Left lobe of liver (tissue), 2 donors: Measurements from ENCODE around the gene GBF1. TPM values are rescaled to one million over a fixed set of nuclear protein-coding genes. Genes with fewer than 3 reads are reported as not detected.

Experiments
- ATAC-seq: fragments of 200-7000 bp; cut with Tn5 transposase; one replicate; pipeline ENCODE4 v1.9.1; 2020; ENCODE audit warnings: mild to moderate bottlenecking, moderate library complexity
- DNase-seq: peaks from one replicate; pipeline ENCODE4 v3.0.0-alpha.2; 2020; ENCODE audit warnings: low spot score
- total RNA-seq: library from RNA; stranded (reverse); gene quantifications from one replicate; pipeline ENCODE4 v1.2.1, GENCODE V29; 2021
- donor health status: DM: no; HTN: no; CAD: no; lungs with moderate emphysema.
- donor health status: DM: no; HTN: yes; CAD: no.

The GBF1 gene
- total RNA-seq, 1 donor from 2014 or later, result 22.8 TPM

DNA sequence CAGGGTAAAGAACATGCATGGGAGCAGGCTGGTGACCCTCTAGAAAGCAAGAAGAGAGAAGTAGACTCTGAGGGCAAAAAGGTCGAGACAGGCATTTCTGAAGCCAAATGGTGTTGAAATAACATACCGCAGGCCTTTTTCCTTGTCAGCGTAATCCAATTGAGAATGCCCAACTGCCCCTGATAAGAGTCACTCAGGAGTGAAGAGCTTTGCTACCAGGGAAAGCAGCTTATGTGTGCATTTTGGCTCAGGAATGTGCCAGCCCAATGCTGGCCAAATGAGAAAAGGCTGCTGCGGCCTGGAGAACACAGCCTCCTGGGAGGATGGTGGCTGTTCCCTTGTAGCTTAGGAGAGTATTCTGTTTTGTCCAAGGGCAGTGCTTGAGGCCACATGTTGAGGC lies 88.8 kb downstream of the GBF1 start:
- DNase-seq (no peak), ATAC-seq (no peak)

DNA sequence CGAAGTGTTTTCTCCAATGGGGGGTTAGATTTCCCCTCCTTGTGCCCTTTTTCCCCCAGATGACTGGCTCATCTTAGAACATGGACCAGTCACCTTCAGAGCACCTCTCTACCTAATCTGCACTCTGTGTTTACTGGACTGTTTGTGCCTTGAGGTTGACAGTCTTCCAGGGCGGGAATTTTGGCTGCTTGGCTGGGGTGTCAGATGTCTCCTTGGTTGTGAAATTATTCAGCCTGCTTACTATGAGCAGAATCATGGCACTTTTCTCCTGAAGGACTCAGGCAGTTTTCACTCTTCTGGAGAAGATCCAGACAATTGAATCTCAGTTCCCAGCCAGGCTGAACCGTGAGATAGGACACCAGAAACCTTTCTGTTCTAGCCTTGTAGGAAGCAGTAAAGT lies 89.9 kb downstream of the GBF1 start:
- DNase-seq (no peak), ATAC-seq (peak; percentile 37)

DNA sequence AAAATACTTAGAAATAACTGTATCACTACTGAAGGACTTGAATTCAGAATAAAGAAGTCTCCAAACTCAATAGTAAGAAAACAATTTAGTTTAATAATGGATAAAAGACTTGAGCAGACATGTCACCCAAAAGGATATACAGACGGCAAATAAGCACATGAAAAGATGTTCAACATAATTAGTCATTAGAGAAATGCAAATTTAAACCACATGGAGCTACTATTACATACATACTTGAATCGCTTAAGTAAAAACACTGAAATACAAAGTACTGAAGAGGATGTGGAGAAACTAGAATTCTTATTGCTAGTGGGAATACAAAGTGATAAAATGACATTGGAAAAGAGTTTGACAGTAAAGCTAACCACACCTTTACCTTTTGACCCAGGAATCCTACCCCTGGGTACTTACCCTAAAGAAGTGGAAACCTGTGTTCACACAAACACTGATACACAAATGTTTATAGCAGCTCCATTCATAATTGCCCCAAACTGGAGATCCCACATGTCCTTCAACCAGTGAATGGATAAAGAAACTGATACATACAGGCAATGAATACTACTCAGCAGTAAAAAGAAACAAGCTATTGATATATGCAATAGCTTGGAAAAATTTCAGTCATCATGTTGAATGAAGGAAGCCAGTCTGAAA lies 95.8 kb downstream of the GBF1 start:
- ATAC-seq (no peak), DNase-seq (no peak)

DNA sequence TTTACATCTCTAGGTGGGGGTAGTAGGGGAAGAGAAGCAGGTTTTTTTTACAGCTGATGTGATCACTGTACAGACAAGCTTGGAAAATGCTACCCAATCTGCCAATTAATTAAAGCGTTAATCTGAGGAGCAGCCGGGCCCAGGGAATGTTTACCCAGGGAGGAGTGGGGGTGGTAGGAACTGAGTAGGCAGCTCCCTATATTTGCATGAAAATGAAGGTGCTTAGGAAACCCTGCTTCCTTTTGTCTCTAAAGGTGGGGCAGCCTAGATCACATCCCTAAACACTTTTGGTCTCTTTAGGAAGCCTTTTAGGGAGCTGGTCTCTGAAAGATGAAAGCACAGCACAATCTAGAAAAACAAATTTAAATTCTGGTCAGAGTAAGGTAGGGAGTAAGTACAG lies 97.1 kb downstream of the GBF1 start:
- no peak for ATAC-seq
- DNase-seq, result no peak

DNA sequence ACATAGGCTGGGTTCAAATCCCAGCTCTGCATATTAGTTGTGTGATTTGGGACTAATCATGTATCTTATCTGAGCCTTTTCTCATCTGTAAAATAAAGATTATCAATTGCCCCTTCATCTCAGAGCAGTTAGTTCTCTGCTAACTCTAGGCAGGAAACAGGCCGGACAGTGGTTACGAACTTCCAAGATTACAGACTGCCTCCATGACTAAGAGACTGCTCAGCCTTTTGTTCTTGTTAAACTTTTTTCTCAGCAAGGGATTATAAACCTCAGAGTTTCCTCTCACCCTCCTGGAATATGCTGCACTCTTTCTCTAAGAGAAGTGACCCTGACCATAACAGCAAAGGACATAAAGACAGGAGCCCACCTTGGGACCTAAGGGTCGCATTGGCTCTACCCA lies 97.6 kb downstream of the GBF1 start:
- no peak for DNase-seq
- ATAC-seq, result no peak

DNA sequence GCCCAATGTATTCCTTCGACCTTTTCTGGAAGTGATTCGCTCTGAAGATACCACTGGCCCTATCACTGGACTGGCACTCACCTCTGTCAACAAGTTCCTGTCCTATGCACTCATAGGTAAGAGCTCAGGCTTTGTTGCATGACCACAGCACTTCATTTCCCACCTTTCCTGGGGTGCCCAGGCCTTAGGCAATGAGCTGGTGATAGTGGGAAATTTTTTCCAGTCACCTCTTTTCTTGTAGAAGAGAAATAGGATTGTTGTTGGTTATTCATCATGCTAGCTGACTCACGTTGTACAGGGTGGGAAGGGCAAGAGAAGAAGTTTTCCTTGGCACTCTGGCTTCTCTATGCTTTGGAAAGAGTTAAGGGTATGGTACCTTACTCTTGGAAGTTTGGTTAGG lies 98.7 kb downstream of the GBF1 start:
- DNase-seq (no peak), ATAC-seq (no peak)

DNA sequence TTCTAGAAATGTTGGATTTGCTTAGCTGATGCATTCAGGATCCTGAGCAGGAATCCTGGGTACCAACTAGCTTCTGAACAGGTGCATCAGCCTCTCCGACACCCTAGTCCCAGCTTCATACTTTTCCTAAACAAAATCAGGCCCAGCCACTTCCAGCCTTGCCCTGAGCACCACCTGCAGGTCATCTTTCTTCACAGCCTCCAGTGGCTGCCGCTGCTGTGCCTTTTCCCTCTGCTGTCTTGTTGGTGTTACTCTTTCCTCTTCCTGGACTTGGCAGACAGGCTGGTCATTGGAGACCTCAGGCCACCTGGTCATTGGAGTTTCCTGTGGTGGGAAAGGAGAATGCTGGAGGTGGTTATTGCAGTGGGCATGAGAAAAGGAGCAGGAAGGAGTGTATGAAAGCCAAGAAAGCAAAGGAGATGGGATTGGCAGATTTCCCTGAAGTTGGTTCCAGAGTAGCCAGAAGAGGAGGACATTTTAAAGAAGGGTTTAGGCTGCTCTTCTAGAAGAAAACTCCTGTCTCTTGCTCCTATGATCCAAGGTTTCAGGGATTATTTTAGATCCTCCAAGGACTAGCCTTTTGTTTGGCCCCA lies 102.0 kb downstream of the GBF1 start:
- DNase-seq (no peak), ATAC-seq (peak; percentile 78)

DNA sequence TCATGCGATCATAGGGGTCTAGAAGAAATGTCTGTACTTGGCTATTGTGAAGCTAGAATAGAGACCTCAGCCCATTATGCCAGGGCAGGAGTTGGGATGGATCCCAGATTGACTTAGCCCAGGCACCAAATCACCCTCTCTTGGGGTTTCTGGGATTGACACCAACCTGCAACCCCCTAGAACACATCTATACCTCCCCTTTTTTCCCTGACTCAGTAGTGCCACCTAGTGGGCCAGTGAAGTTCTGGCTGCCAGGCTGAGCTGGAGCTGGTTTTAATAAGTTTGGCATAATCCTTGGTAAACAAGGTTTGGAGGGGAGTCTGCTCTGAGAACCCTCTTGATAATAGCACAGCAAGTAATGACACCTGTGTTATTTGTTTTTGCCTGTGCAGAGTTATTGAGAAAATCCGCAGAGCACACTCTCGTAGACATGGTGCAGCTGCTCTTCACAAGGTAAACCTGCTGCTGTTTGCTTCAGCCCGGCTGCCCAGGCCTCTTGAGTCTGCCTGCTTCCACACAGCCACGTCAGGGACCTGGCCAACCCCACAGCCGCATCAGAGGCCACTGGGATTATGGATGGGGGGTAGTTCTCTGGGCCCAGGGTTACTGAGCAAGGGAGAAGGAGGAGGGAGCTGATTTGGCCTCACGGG lies 106.9 kb downstream of the GBF1 start:
- DNase-seq (peak; percentile 48), ATAC-seq (peak; percentile 80)

DNA sequence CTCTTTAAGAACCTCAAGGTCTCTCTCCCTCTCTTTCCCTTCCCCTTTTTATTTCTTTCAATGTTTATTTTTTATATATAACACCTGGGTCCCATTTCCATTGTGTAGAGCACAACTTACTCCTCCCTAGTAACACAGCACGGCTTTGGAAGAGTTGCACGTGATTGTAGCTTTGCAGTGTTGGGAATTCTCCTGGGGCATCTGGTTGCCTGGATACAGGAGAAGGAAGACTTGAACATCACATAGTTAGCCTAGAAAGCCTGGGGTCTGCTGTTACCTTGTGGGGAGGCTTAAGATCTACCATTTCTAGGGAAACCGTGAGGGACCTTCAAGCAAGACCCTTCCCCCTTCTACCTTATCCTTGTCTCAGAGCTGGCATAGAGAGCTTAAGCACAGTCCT lies 109.1 kb downstream of the GBF1 start:
- ATAC-seq, result no peak

DNA sequence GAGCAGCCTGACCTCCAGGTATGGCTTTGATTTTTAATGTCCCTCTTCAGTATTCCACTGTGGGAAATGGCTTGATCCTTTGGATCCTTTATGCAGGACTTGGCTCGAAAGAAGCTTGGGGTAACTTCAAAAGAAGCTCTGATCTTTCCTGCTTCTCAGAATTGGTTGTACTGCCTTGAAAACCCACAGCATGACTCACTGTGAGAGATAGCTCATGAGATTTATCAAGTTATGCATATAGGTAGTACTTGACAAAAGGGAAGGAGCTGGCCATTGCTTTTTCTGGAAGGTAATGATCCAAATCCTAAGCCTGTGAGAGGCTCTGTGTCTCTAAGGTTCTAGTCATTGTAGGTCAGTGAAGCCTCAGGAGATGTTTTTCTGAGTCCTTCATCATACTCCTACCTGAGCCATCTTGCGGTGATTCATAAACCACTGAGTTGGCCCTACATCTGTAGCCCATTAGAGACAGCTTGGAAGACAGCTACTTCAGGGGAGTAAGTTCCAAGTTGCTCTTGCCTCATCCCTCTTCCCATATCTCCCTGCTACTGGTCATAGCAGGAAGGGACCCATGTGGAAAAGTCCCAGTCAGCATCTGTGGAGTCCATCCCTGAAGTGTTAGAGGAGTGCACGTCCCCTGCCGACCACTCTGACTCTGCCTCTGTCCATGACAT lies 113.5 kb downstream of the GBF1 start:
- DNase-seq (no peak), ATAC-seq (no peak)

More for the DNA sequence above, 109.1 kb downstream of the GBF1 start:
- no peak for DNase-seq

DNA sequence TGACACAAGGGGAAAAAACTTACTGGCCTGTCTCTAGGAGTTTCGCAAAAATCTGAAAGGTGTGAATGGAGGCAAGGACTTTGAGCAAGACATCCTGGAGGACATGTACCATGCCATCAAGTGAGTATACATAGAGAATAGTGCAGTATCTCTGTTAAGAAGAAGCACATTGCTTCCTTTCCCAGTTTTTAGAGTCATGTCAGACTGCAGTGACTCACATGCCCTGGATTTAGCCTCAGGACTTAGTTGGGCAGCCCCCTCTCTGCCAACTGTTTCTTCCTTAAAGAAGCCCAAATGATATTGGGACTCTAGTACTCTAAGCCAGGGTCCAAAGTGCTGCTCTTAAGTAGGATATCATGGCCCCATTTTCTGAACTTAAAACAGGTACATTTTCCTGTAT lies 122.1 kb downstream of the GBF1 start:
- ATAC-seq, result no peak

DNA sequence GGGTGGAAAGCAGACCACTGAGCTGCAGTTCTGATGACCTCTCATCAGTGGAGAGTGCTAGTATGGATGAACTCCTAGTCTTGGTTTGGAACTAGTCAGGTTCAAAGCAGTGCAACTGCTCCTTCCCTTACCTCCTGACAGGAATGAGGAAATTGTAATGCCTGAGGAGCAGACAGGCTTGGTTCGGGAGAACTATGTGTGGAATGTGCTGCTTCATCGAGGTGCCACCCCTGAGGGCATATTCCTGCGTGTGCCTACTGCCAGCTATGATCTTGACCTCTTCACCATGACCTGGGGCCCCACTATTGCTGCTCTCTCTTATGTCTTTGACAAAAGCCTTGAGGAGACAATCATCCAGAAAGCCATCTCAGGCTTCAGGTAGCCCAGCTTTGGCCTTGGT lies 122.7 kb downstream of the GBF1 start:
- ATAC-seq (no peak), DNase-seq (no peak)

More for the DNA sequence above, 122.1 kb downstream of the GBF1 start:
- no peak for DNase-seq

DNA sequence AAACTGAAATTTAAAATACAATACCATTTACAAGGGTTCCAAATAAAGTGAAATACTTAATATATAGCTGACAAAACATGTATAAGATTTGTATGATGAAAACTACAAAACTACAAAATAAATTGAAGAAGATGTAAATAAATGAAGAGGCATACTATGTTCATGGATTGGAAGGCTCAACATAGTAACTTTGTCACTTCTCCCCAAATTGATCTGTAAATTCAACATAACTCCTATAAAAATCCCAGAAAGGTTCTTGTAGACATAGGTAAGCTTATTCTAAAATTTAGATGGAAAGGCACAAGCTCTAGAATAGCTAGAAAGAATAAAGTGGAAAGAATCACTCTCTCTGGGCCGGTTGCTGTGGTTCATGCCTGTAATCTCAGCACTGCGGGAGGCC lies 126.0 kb downstream of the GBF1 start:
- no peak for ATAC-seq
- no peak for DNase-seq

DNA sequence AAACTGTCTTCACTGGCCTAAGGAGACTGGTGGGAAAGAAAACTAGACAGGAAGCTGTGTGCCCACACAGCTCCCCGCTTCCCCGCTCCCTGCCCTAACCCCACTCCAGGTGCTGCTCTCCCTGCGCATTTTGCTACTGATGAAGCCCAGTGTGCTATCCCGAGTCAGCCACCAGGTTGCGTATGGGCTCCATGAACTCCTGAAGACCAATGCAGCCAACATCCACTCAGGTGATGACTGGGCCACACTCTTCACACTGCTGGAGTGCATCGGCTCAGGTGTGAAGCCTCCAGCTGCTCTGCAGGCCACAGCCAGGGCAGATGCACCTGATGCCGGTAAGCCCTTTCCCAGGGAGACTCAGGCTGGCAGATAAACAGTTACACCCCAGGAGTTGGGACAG lies 129.9 kb downstream of the GBF1 start:
- DNase-seq (no peak), ATAC-seq (no peak)

DNA sequence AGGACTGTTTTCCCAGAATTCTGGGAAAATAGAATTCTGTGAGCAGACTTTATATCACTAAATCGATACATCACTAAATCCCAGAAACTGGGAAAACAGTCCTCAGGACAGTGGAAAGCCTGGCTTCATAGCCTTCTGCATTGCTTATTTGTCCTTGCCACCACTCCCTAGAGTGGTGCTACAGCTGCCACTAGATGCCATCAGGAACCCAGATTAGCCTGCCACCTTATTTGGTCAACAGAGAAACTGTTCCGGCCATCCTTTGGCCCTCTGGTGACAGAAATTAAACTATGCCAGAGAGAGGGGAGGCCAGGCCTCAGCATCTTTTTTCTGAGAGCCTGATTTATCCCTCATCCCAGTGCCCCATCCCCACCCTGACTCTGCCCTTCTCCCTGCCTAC lies 130.5 kb downstream of the GBF1 start:
- ATAC-seq, result no peak

DNA sequence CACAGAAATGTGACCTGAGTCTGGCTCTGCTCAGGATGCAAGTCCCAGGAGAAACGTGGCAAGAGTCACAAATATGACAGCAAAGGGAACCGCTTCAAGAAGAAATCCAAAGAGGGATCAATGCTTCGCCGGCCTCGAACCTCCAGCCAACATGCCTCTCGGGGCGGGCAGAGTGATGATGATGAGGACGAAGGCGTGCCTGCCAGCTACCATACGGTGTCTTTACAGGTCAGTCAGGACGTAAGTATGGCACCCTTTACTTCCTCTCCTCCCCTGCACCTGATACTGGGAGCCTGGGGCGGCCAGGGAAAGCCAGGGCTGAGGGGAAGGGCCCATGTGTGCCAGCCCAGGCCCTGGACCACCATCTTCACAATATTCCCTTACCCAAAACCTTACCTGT lies 131.6 kb downstream of the GBF1 start:
- DNase-seq, result no peak
- ATAC-seq, result no peak

More for the DNA sequence above, 130.5 kb downstream of the GBF1 start:
- no peak for DNase-seq

DNA sequence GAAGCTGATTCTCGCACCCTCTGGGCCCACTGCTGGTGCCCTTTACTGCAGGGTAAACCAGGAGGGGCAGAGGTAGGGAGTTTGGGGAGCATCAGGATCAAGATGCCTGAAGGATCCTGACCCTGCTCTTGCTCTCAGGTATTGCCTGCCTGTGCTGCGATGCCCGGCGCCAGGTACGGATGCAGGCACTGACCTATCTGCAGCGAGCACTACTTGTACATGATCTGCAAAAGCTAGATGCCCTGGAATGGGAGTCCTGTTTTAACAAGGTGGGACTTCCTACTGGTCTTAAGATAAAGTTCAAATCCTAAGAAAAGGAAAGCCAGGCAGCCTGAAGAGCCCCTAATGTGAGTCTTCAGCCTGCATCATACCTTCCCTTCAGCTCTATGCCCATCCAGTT lies 134.1 kb downstream of the GBF1 start:
- ATAC-seq, result no peak
- no peak for DNase-seq

DNA sequence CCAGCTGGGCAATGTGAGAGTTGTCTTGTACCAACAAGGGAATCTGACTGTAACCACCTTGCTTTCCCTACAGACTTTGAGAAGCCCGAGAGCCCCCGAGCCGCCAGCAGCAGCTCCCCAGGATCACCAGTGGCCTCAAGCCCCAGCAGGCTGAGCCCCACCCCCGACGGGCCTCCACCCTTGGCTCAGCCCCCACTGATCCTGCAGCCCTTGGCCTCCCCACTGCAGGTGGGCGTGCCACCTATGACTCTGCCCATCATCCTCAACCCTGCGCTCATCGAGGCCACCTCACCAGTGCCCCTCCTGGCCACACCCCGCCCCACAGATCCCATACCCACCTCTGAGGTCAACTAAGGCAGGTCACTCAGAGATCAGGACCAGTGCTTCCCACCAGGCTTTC lies 136.7 kb downstream of the GBF1 start:
- ATAC-seq (no peak), DNase-seq (no peak)

DNA sequence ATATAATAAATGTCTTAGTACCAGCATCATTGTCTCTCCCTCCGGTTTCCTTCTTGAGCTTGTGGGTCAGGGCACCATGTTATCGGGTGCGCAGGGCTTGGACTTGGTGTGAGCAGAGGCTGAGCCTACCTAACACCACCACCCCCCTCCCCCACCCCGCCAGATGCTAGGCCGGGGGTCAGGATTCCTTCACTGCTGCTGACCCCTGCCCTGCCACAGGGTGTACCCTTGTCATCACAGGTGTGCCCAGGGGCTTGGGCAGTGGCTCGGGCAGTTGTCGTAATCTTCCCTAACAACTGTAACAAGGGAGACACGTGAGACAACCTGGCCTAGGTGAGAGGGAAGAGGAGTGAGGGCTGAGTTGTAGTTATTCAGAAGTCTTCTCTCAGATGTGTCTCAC lies 137.5 kb downstream of the GBF1 start:
- DNase-seq, result no peak
- no peak for ATAC-seq

DNA sequence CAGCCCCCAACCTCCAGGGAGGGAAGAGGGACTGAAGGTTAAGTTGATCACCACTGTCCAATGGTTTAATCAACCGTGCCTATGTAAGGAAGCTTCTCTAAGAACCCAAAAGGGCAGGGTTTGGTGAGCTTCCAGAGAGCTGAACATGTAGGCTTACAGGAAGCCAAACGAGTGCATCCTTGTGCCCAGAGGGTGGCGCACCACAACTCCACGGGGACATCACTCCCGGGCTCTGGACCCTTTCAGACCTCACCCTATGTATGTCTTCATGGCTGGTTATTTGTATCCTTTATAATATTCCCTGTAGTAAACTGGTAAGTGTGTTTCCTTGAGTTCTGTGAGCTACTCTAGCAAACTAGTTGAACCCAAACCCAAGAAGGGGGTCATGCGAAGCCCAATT lies 138.7 kb downstream of the GBF1 start:
- DNase-seq (no peak), ATAC-seq (no peak)

DNA sequence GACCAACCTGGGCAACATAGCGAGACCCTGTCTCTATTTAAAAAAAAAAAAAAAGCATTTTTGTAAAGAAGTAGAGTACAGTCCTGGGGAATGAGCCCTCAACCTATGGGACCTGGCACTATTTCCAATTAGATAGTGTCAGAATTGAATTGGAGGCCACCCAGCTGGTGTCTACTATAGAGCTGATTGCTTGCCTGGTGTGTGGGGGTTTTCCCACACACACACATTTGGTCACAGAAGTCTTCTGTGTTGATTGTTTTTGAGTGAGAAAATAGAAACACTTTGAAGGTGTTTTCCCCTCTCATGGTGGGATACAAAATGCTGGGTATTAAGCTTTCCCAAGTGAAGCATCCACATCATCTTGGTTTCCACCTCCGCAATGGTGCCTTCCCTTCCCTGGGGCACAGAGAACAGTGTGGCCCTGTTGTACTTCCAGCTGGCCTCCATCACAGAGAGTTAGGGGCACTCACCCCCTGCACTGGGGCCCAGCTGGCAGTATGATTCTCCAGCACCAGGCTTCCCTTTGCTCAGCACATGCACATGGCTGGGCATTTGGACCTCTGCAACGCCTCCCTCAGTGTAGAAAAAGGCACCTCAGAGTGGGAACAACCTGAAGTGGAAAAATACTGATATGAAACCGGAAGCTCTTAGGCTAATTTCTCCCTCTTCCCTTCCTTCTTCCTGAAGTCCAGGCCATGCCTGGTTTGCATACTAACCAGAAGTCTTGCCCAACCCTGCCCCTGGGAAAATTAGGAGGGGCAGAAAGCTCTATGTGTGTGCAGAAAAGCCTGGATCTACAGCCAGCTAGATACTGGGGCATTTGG lies 139.5 kb downstream of the GBF1 start:
- DNase-seq (no peak), ATAC-seq (peak; percentile 56)
